RWPE2 (cell line): ENCODE data around the gene HIVEP3.
A peak's percentile ranks its signal among the peaks of the same experiment; 100 is the strongest.

ENCODE experiments used
- ATAC-seq: fragments of 200-7000 bp; cut with Tn5 transposase; 3 replicates; pipeline ENCODE4 v1.9.1; 2021; ENCODE audit warnings: low read depth
- DNase-seq: peaks from one replicate; pipeline ENCODE4 v3.0.0-alpha.2; 2020; ENCODE audit warnings: low spot score
- H3K27ac ChIP-seq: fragments of 450-650 bp; 2 replicates; pipeline ENCODE4 v1.5.1; 2017; ENCODE audit warnings: mild to moderate bottlenecking; ENCODE audit not compliant: poor library complexity, severe bottlenecking
- H3K27me3 ChIP-seq: fragments of 250-450 bp; sonication (Bioruptor Pico); 2 replicates; pipeline ENCODE4 v1.5.1; 2021; ENCODE audit warnings: mild to moderate bottlenecking, moderate library complexity; ENCODE audit not compliant: insufficient read depth, poor library complexity, severe bottlenecking
- H3K36me3 ChIP-seq: fragments of 250-450 bp; sonication (Bioruptor Pico); 2 replicates; pipeline ENCODE4 v1.5.1; 2020; ENCODE audit warnings: low read depth, mild to moderate bottlenecking, moderate library complexity
- H3K4me1 ChIP-seq: fragments of 250-450 bp; sonication (Bioruptor Pico); 2 replicates; pipeline ENCODE4 v1.5.1; 2021; ENCODE audit warnings: mild to moderate bottlenecking, moderate library complexity; ENCODE audit not compliant: insufficient read depth, poor library complexity, severe bottlenecking
- H3K4me3 ChIP-seq: fragments of 250-450 bp; sonication (Bioruptor Pico); 2 replicates; pipeline ENCODE4 v1.5.1; 2021; ENCODE audit warnings: mild to moderate bottlenecking, moderate library complexity; ENCODE audit not compliant: severe bottlenecking
- H3K9me3 ChIP-seq: fragments of 250-450 bp; sonication (Bioruptor Pico); 2 replicates; pipeline ENCODE4 v1.5.1; 2021; ENCODE audit warnings: mild to moderate bottlenecking, moderate library complexity; ENCODE audit not compliant: severe bottlenecking
- CTCF ChIP-seq: fragments of 450-650 bp; IDR thresholded peaks from one replicate; pipeline ENCODE4 v1.5.1; 2017; ENCODE audit warnings: mild to moderate bottlenecking, moderate library complexity; ENCODE audit not compliant: poor library complexity, severe bottlenecking

HIVEP3 gene

GRCh38 chr1:41842993-41843755, 75.5 kb downstream of the HIVEP3 start:
- DNase-seq (no peak), ATAC-seq (no peak)
- Histone ChIP-seq H3K27me3 (no peaks in the 10 kb centered on the region), H3K36me3 (no peaks in the 10 kb centered on the region), H3K27ac (peak overlapping the region; percentile 35), H3K4me3 (no peak overlapping the region), H3K4me1 (peaks cover 28% of the 10 kb centered on the region), H3K9me3 (no peaks in the 10 kb centered on the region)
- peak; percentile 5 for TF ChIP-seq CTCF

- no peak for ATAC-seq
- no peak overlapping the region for H3K27ac ChIP-seq
- no peaks in the 10 kb centered on the region for H3K9me3 ChIP-seq
- no peak overlapping the region for H3K4me3 ChIP-seq
- H3K4me1 ChIP-seq, result peaks cover 28% of the 10 kb centered on the region
- DNase-seq, result no peak
- no peaks in the 10 kb centered on the region for H3K36me3 ChIP-seq
- no peaks in the 10 kb centered on the region for H3K27me3 ChIP-seq
- no peak for TF ChIP-seq CTCF
Observed at GRCh38 chr1:41842326-41842725, 76.4 kb downstream of the HIVEP3 start.

- ATAC-seq (peak; percentile 87), DNase-seq (no peak)
- TF ChIP-seq CTCF, result peak; percentile 33
- Histone ChIP-seq H3K4me3 (no peak overlapping the region), H3K4me1 (peaks cover 22% of the 10 kb centered on the region), H3K27ac (peak overlapping the region; percentile 67), H3K36me3 (no peaks in the 10 kb centered on the region), H3K27me3 (no peaks in the 10 kb centered on the region), H3K9me3 (no peaks in the 10 kb centered on the region)
Observed at GRCh38 chr1:41840592-41841246, 78.0 kb downstream of the HIVEP3 start.

GRCh38 chr1:41838266-41838665, 80.5 kb downstream of the HIVEP3 start:
- TF ChIP-seq CTCF, result no peak
- ATAC-seq (no peak), DNase-seq (no peak)
- peaks cover 17% of the 10 kb centered on the region for H3K4me1 ChIP-seq
- no peaks in the 10 kb centered on the region for H3K9me3 ChIP-seq
- H3K27ac ChIP-seq, result no peak overlapping the region
- no peak overlapping the region for H3K4me3 ChIP-seq
- H3K36me3 ChIP-seq, result no peaks in the 10 kb centered on the region
- no peaks in the 10 kb centered on the region for H3K27me3 ChIP-seq

- Histone ChIP-seq H3K4me1 (peaks cover 12% of the 10 kb centered on the region), H3K4me3 (no peak overlapping the region), H3K36me3 (no peaks in the 10 kb centered on the region), H3K27me3 (no peaks in the 10 kb centered on the region), H3K9me3 (no peaks in the 10 kb centered on the region), H3K27ac (no peak overlapping the region)
- no peak for TF ChIP-seq CTCF
- DNase-seq, result no peak
- ATAC-seq, result no peak
Observed at GRCh38 chr1:41837691-41838090, 81.0 kb downstream of the HIVEP3 start.
